ENCODE measurements around the gene RHEB. TPM values are rescaled to one million over a fixed set of nuclear protein-coding genes. Genes with fewer than 3 reads are reported as not detected.

Gene RHEB
- total RNA-seq, 1 donor from 2014 or later: 157 TPM

DNA sequence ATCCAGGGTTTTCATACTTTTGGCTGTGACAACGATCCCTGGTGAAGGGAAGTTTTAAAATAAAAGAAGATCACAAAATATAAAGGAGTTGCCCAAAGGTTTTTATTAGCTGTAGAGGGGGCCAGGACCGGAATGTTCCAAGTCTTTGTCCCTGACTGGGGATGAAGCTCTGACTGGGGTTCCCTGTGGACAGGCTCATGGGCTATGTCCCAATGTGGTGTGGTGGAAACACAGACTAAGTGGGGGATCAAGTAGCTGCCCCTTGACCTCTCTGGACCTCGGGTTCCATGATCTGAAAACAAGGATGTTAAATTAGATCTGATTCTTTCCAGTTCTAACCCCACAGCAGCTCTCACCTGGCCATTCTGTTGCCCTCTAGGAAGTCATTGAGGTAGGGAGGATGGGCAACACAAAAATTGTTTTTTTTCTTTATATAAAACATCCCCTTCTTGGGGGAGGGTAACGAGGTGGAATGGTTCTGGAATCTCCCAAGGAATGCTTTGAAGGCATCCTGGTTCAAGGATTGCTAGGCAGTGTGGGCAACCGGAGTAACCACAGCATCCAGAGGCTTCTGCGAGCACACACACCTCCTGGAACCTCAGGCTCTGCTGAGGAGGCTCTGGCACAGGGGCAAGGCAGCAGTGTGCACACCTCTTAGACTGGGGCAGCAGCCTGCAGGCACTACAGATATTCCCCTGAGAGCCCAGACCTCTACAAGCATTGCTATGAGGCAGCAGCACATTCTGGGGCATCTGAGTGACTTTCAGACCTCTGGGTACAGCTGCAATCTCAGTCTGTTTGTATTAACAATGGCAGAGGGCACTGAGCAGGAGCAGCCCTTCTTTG is 58.4 kb downstream of the RHEB start:
- TF ChIP-seq CTCF (conservative IDR thresholded peaks at IDR 0.05; ENCODE audit: low read depth, low read length): no peak
- DNase-seq (ENCODE audit: low read depth): no peak
- no peak overlapping the region for H3K4me3 ChIP-seq (ENCODE audit: low read depth, low read length)

DNA sequence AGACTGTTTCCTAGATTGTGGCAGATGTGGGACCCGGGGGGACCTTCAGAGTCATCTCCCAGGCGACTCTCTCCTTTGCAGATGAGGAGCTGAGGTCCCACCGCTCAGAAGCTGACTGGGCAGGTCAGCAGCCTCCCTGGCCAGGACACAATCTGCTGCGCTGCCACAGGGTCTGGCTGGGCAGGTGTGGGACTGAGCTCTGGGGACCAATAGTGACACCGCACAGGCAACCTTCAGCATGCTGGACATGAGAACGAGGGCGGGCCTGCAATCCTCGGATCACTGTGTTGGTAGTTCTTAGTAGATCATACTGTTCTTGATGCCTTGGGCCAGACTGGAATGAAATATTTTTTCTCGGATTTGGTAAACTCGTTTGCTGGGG is 59.2 kb downstream of the RHEB start:
- no peak for TF ChIP-seq CTCF (conservative IDR thresholded peaks at IDR 0.05; ENCODE audit: low read depth, low read length)
- H3K4me3 ChIP-seq (ENCODE audit: low read depth, low read length): peak overlapping the region; percentile 32
- no peak for DNase-seq (ENCODE audit: low read depth)

- peak overlapping the region; percentile 32 for H3K4me3 ChIP-seq (ENCODE audit: low read depth, low read length)
- TF ChIP-seq CTCF (conservative IDR thresholded peaks at IDR 0.05; ENCODE audit: low read depth, low read length): peak; percentile 43
- DNase-seq (ENCODE audit: low read depth): peak; percentile 82
Observed at GRCh38 chr7:151459726-151460473, 59.8 kb downstream of the RHEB start.

DNA sequence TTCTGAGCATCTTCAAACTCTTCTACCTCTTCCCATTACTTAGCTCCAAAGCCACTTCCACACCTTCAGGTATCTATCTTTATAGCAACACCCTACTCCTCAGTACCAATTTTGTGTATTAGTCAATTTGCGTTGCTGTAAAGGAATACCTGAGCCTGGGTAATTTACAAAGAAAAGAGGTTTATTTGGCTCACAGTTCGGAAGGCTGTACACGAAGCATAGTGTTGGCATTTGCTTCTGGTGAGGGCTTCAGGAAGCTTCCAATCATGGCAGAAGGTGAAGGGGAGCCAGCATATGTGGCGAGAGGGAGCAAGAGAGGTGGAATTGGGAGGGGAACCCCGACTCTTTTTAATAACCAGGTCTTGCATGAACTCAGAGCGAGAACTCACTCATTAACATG is 62.2 kb downstream of the RHEB start:
- TF ChIP-seq CTCF (conservative IDR thresholded peaks at IDR 0.05; ENCODE audit: low read depth, low read length): no peak
- DNase-seq (ENCODE audit: low read depth): no peak
- no peak overlapping the region for H3K4me3 ChIP-seq (ENCODE audit: low read depth, low read length)

DNA sequence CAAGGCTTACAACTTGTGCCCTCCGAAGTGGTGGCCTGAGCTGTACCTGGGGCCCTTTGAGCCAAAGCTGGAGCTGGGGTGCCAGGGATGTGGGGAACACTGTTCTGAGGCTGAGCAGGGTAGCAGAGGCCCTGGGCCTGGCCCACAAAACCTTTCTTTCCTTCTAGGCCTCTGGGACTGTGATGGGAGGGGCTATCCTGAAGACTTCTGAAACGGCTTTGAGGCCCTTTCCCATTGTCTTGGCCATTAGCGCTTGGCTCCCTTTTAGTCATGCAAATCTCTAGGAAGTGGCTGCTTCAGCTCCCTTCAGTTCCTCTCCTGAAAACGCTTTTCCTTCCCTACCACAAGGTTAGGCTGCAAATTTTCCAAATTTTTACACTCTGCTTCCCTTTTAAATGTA is 62.9 kb downstream of the RHEB start:
- no peak for TF ChIP-seq CTCF (conservative IDR thresholded peaks at IDR 0.05; ENCODE audit: low read depth, low read length)
- no peak for DNase-seq (ENCODE audit: low read depth)
- H3K4me3 ChIP-seq (ENCODE audit: low read depth, low read length): no peak overlapping the region

DNA sequence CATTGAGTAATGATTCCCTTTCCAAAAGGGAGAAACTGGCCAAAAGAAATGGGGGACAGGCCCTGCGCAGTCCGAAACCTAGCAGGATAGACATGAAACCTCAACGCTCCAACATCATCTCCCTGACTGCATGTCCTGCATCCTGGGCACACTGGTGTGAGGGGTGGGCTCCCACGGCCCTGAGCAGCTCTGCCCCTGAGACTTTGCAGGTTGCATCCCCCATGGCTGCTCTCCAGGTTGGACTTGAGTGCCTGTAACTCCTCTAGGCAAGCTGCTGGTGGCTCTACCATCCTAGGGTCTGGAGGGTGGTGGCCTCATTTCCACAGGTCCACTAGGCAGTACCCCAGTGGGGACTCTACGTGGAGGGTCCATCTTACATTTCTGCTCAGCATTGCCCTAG is 63.4 kb downstream of the RHEB start:
- TF ChIP-seq CTCF (conservative IDR thresholded peaks at IDR 0.05; ENCODE audit: low read depth, low read length): no peak
- no peak overlapping the region for H3K4me3 ChIP-seq (ENCODE audit: low read depth, low read length)
- DNase-seq (ENCODE audit: low read depth): no peak

Measured in epithelial cell of proximal tubule (primary cell).